ENCODE data around the gene AP5S1.
"Not testable (repeated sequence)": the region's sequence is repeated elsewhere in the genome, so short reads cannot be mapped to it uniquely, and the experiment has no call there.

The AP5S1 gene

GRCh38 chr20:3794168-3794567 lies 26.2 kb upstream of the AP5S1 start:
- DNase-seq: not testable (repeated sequence)

- DNase-seq: no peak
These were observed 25.5 kb upstream of the AP5S1 start for GRCh38 chr20:3794701-3795420.

- peak; percentile 91 to 92 for DNase-seq
These were observed 24.6 kb upstream of the AP5S1 start, which contains the start of gene CDC25B for GRCh38 chr20:3795511-3796468. CDC25B (plus strand) TSS chr20:3796310; CDS start chr20:3796532, 222 bp downstream.

- DNase-seq: no peak
These were observed 23.7 kb upstream of the AP5S1 start for GRCh38 chr20:3796477-3797225.

- no peak for DNase-seq
These were observed 23.2 kb upstream of the AP5S1 start for GRCh38 chr20:3797226-3797545.

- no peak for DNase-seq
These were observed 22.6 kb upstream of the AP5S1 start for GRCh38 chr20:3797592-3798372.

- no peak for DNase-seq
These were observed 22.0 kb upstream of the AP5S1 start for GRCh38 chr20:3798373-3798768.

GRCh38 chr20:3798908-3799248 lies 21.5 kb upstream of the AP5S1 start:
- DNase-seq: no peak

GRCh38 chr20:3800256-3800877 lies 20.0 kb upstream of the AP5S1 start:
- DNase-seq: no peak

GRCh38 chr20:3800878-3801260 lies 19.5 kb upstream of the AP5S1 start:
- DNase-seq: no peak

- DNase-seq: no peak
These were observed 19.0 kb upstream of the AP5S1 start for GRCh38 chr20:3801299-3801698.

- DNase-seq: no peak
These were observed 18.5 kb upstream of the AP5S1 start for GRCh38 chr20:3801846-3802245.

GRCh38 chr20:3802524-3803239 lies 17.7 kb upstream of the AP5S1 start:
- no peak for DNase-seq

GRCh38 chr20:3803289-3803688 lies 17.1 kb upstream of the AP5S1 start:
- no peak for DNase-seq

GRCh38 chr20:3803854-3804253 lies 16.5 kb upstream of the AP5S1 start:
- DNase-seq: no peak

- no peak for DNase-seq
These were observed 16.0 kb upstream of the AP5S1 start for GRCh38 chr20:3804254-3804751.

GRCh38 chr20:3804781-3805180 lies 15.6 kb upstream of the AP5S1 start:
- no peak for DNase-seq

GRCh38 chr20:3808544-3808943 lies 11.8 kb upstream of the AP5S1 start:
- no peak for DNase-seq

GRCh38 chr20:3811467-3812258 lies 8.7 kb upstream of the AP5S1 start:
- peak; percentile 81 to 86 for DNase-seq

- no peak for DNase-seq
These were observed 8.1 kb upstream of the AP5S1 start for GRCh38 chr20:3812259-3812681.

All from Kasumi-1 (cell line).